ENCODE data around the gene GOSR2.

GRCh38 chr17:46894024-46894423 is 28.9 kb upstream of the GOSR2 start:
- TF ChIP-seq CTCF (IDR thresholded peaks at IDR 0.05) (no peak), POLR2A (IDR thresholded peaks at IDR 0.05) (no peak)

All from breast epithelium (tissue), 3 donors.